Stomach smooth muscle (tissue), 2 donors: ENCODE data around the gene RPS18.
"Not testable (repeated sequence)": the region's sequence is repeated elsewhere in the genome, so short reads cannot be mapped to it uniquely, and the experiment has no call there.

Experiments used
- H3K27ac ChIP-seq: one replicate; pipeline ENCODE4 v1.7.0; 2013; ENCODE audit warnings: mild to moderate bottlenecking, low read length, inconsistent platforms
- H3K27me3 ChIP-seq, 2 donors: one replicate each; pipeline ENCODE4 v1.7.0; 2013; ENCODE audit warnings: low read length in 2 of 2; ENCODE audit not compliant: insufficient read depth in 2 of 2, control insufficient read depth in 1 of 2
- H3K36me3 ChIP-seq, 2 donors: one replicate each; pipeline ENCODE4 v1.7.0; 2013; ENCODE audit warnings: low read length in 2 of 2; ENCODE audit not compliant: control insufficient read depth in 2 of 2, insufficient read depth in 2 of 2
- H3K4me1 ChIP-seq: one replicate; pipeline ENCODE4 v1.7.0; 2013; ENCODE audit warnings: low read length; ENCODE audit not compliant: control insufficient read depth, insufficient read depth
- H3K4me3 ChIP-seq, 2 donors: one replicate each; pipeline ENCODE4 v1.7.0; 2013; ENCODE audit warnings: low read length in 2 of 2
- H3K9ac ChIP-seq, 2 donors: one replicate each; pipeline ENCODE4 v1.7.0; 2013; ENCODE audit warnings: low read length in 2 of 2, mild to moderate bottlenecking in 1 of 2
- H3K9me3 ChIP-seq, 2 donors: one replicate each; pipeline ENCODE4 v1.7.0; 2013; ENCODE audit warnings: low read length in 2 of 2; ENCODE audit not compliant: control insufficient read depth in 2 of 2
- donor health status: healthy.
- donor health status: Pancreatic carcinoma.

The RPS18 gene

DNA sequence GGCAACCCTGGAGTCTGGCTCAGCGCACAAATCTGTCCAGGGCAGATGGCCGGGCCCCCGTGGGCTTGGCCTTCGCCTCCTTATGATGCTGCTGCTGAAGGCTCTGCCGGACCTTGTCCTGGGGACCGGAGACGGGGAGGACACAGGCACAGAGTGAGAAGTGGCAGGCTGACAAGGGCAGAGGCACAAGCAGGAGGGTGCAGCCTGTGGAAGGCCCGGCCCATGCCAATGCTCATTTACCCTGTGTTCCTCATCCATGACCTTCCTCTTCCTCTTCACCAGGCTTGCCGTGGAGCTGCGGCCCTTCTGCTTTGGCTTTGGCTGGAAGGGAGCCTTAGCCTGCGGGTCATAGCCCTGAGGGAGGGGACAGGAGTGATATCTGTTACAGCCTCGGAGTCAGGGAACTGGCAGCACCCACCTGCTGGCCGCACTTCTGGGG lies 7.4 kb downstream of the RPS18 start:
- H3K9ac ChIP-seq = no peak overlapping the region
- no peaks in the 10 kb centered on the region for H3K9me3 ChIP-seq
- H3K27me3 ChIP-seq = no peaks in the 10 kb centered on the region
- peak overlapping the region; percentile 11 for H3K27ac ChIP-seq
- peaks cover 41% of the 10 kb centered on the region for H3K4me1 ChIP-seq
- no peak overlapping the region for H3K4me3 ChIP-seq
- peaks cover 26 to 41% of the 10 kb centered on the region in 2 donors for H3K36me3 ChIP-seq

DNA sequence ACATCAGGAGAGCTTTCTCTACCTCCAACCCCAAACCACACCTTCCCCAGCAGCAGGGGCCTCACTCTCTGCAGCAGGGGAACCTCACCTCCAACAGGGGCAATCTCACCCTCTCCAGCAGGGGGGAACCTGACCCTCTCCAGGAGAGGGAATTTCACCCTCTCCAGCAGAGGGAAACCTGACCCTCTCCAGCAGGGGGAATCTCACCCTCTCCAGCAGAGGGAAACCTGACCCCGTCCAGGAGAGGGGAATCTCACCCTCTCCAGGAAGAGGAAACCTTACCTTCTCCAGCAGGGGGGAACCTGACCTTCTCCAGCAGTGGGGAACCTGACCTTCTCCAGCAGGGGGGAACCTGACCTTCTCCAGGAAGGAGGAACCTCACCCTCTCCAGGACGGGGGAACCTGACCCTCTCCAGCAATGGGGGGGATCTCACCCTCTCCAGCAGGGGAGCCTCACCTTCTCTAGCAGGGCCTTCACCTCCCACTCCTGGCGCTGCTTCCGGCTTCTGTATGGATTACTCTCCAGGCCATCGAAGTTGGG lies 8.2 kb downstream of the RPS18 start:
- H3K9ac ChIP-seq = no peak overlapping the region
- H3K4me3 ChIP-seq = no peak overlapping the region
- H3K36me3 ChIP-seq = peaks cover 22 to 40% of the 10 kb centered on the region in 2 donors
- no peaks in the 10 kb centered on the region for H3K27me3 ChIP-seq
- peaks cover 37% of the 10 kb centered on the region for H3K4me1 ChIP-seq
- H3K27ac ChIP-seq = peak overlapping the region; percentile 11
- H3K9me3 ChIP-seq = no peaks in the 10 kb centered on the region

DNA sequence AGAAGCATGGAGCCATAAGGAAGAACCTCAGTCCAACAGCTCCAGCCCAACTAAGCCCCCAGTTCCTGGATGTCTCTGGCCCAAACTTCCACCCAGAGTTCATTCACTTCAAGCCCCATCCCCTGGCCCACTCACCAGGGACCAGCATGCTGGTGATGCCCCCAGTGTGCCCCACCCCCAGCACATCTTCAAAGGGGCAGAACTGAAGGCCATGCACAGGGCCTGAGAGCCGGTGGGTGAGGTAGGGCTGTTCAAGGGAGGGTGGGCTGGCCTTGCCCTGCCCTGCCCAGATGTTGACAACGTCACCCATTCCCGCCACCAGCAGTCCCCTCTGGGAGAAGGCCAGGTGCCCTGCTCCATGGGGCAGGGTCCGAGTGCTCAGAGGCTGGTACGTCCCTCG lies 8.7 kb downstream of the RPS18 start:
- Histone ChIP-seq H3K27ac (peak overlapping the region; percentile 11), H3K9ac (no peak overlapping the region), H3K36me3 (peaks cover 24 to 37% of the 10 kb centered on the region in 2 donors)

DNA sequence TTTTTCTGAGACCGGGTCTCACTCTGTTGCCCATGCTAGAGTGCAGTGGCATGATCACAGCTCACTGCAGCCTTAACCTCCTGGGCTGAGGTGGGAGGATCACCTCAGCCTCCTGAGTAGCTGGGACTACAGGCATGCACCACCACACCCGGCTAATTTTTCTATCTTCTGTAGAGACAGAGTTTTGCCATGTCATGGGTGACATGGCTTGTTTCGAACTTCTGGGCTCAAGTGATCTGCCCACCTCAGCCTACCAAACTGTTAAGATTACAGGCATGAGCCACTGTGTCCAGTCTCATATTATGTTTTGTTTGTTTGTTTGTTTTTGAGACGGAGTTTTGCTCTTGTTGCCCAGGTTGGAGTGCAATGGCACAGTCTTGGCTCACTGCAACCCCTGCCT lies 13.3 kb downstream of the RPS18 start:
- not testable (repeated sequence) for H3K9me3 ChIP-seq, H3K9ac ChIP-seq, H3K27ac ChIP-seq, H3K27me3 ChIP-seq, H3K4me3 ChIP-seq
- H3K36me3 ChIP-seq = peaks cover 29 to 37% of the 10 kb centered on the region in 2 donors
- H3K4me1 ChIP-seq = peaks cover 21% of the 10 kb centered on the region

More for the DNA sequence above, 8.7 kb downstream of the RPS18 start:
- no peak overlapping the region for H3K4me3 ChIP-seq
- peaks cover 34% of the 10 kb centered on the region for H3K4me1 ChIP-seq
- no peaks in the 10 kb centered on the region for H3K27me3 ChIP-seq
- no peaks in the 10 kb centered on the region for H3K9me3 ChIP-seq

DNA sequence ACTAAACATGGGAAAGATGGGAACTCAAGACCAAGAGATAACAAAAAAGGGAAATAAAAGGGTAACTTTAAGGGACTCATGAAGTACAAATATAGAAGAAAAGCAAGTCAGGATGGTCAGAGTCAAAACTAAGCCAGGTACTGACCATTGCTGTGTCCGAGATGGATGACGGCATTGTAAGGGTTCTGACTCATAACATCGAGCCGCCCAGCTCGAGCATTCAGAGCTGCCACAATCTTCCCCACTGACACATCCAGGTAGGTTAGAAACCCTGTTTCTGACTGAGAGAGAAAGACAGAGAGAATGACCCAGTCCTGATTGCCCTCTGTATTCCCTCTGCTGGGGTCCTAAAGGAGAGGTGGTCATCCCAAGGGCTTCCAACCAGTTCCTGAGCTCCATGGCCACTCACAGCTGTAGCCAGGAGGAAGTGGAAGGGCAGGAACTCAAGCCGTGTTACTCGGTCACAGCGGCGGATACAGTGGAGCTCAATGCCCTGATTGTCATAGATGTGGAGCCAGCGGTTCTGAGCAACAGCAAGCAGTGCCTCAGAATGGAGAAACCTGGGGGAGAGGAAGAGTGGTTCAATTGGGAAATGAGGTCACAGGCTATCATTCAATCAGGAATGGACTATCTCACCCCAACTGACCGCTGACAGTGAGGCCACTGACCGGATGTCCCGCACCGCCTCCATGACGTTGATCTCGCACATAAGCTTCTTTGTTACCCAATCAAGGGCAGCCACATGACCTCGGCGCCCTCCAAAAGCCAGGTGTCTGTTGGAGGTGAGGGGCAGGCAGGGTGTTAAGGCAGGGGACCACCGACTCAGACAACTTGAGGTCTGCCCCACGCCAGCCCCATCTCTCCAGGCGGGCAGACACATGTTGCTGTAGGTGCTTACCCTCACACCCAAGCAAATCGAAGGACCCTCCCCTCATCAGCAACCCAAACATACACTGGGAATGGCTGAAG lies 15.4 kb downstream of the RPS18 start:
- Histone ChIP-seq H3K9ac (no peak overlapping the region), H3K27me3 (no peaks in the 10 kb centered on the region), H3K36me3 (peaks cover 32 to 36% of the 10 kb centered on the region in 2 donors), H3K27ac (no peak overlapping the region), H3K4me1 (peaks cover 23% of the 10 kb centered on the region), H3K4me3 (peak overlapping the region in 1 of 2 donors; percentile 96), H3K9me3 (no peaks in the 10 kb centered on the region)

DNA sequence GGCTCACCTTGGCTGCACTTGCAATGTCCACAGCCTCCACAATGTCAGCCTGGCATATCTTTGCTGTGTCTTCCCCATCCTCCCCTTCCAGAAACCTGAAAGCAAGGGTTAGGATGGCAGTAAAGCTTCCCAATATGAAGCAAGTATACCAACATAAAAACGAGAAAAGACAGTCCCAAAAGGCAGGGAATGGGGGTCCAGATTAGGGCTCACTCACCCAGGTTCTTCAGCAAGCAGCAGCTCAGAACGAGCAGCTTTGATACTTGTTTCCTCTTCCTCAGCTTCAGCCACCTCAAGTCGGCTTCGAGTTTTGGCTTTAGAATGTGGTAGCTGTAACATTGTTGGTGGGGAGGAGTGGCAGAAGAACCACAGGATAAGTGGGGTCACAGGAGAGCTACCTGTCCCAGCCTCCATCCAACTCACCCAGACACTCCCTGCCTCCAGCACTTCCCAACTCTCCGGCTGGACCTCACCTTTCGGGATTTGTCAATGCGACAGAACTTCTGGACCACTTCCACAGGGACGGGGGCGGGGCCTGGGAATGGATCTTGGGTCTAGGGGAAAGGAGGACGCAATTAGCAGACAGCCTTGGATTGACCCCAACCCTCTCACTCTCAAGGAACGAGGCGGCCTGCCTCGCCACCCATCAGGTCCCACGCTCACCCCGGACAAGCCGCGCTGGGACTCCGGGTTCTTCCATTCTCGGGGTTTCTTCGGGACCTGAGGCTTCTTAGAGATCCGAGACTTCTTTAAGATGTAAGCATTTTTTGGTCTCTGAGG lies 16.5 kb downstream of the RPS18 start:
- Histone ChIP-seq H3K9me3 (no peaks in the 10 kb centered on the region), H3K36me3 (peaks cover 36% of the 10 kb centered on the region in 2 donors), H3K27me3 (no peaks in the 10 kb centered on the region), H3K9ac (peak overlapping the region; percentile 92 to 93), H3K27ac (peak overlapping the region; percentile 71), H3K4me3 (peak overlapping the region; percentile 96 to 97), H3K4me1 (peaks cover 23% of the 10 kb centered on the region)

DNA sequence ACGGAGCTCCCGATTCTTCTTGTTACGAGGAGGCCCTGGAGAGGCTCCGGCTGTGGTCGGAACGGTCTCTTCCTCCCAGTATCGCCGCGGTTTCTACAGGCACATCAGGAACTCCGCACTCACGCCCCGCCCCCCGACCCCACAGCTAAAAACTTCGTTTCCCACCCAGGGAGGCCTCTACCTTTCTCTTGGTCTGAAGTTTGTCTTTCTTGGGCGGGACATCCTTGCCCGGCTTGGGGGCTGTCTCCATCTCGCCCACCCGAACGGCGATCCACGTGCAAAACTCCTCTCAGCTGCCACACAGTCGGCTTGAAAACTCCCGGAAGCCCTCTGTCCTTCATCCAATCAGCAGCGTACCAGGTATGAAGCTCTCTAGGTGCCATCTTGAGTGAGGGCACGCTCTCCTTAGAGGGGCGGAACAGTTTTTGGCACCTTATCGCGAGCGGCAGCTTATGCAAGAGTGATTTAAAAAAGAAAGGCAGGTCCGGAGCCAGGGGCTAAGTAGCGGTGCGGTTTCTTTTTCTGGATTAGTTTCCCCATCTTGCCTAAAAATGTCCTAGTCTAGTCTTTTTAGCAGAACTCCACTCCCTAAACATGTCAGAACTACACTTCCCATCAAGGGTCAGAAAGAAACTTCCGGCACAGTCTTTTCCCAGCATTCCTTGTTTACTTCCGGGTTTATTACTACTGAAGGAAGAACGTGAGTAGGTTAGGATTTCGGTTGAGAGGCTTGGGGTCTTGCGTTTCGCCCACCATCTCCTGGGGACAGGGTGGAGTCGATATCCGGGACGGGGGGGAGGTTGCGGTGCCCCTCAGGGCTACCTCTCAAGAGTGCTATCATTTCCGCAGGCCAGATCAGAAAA lies 17.3 kb downstream of the RPS18 start, which contains the start of the genes PFDN6 and WDR46:
Gene PFDN6 (plus strand): TSS at position 681 of the 863 bp plus-strand sequence. CDS start 256 bp downstream, outside the sequence.
Gene WDR46 (minus strand): TSS at position 319 of the 863 bp plus-strand sequence. CDS start 69 bp downstream, at position 250.
- Histone ChIP-seq H3K4me1 (peaks cover 23% of the 10 kb centered on the region), H3K36me3 (peaks cover 40 to 41% of the 10 kb centered on the region in 2 donors), H3K27ac (peak within 1 kb of the TSS; percentile 71), H3K4me3 (peak within 1 kb of the TSS; percentile 96 to 97), H3K9me3 (no peaks in the 10 kb centered on the region), H3K27me3 (no peaks in the 10 kb centered on the region), H3K9ac (peak within 1 kb of the TSS; percentile 92 to 93)

DNA sequence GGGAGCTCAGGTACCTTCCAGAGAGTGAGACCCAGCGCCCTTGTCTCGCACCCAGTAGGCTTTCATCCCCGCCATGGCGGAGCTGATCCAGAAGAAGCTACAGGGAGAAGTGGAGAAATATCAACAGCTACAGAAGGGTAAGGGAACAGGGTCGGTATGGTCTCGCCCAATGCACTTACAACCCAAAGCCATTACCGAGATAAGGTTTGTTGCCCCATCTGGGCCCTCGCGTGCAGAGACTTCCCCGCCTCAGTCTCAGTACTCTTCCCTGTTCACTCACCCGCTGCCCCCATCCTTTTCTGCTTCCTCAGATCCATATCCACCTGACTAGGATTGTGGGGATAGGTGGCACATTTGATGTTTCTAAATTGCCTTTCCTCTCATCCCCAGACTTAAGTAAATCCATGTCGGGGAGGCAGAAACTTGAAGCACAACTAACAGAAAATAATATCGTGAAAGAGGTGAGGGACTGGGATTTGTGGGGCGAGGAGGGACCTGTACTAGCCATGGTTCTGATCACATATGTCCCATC lies 18.0 kb downstream of the RPS18 start:
- Histone ChIP-seq H3K27me3 (no peaks in the 10 kb centered on the region), H3K36me3 (peaks cover 38 to 43% of the 10 kb centered on the region in 2 donors), H3K4me3 (peak overlapping the region; percentile 96 to 97), H3K9me3 (no peaks in the 10 kb centered on the region), H3K9ac (peak overlapping the region; percentile 92 to 93), H3K4me1 (peaks cover 23% of the 10 kb centered on the region), H3K27ac (peak overlapping the region; percentile 71)

DNA sequence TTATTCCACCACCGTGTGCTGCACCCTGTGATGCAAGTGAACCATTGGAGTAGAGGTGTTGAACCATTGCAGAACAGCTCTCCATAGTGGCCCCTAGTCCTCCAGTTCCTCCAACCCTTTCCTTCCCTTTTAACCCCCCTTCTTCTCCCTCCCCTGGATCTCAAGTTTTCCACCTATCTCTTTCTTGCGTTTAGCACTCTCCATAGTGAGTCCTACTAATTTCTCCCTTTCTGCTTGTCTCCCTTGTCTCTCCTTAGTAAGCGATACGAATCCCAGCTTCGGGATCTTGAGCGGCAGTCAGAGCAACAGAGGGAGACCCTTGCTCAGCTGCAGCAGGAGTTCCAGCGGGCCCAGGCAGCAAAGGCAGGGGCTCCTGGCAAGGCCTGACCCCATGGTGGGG lies 18.6 kb downstream of the RPS18 start:
- Histone ChIP-seq H3K27me3 (no peaks in the 10 kb centered on the region), H3K4me1 (peaks cover 23% of the 10 kb centered on the region), H3K27ac (no peak overlapping the region), H3K36me3 (peaks cover 39 to 42% of the 10 kb centered on the region in 2 donors), H3K9me3 (no peaks in the 10 kb centered on the region), H3K4me3 (peak overlapping the region; percentile 96 to 97), H3K9ac (no peak overlapping the region)
